Activated naive CD4-positive, alpha-beta T cell (primary cell): Measurements from ENCODE around the gene ANKS1A.

Experiments
- DNase-seq, 4 experiments: peaks; one replicate each; lab custom pipeline; 2025; lab: John Stamatoyannopoulos, UW

ANKS1A gene

DNA sequence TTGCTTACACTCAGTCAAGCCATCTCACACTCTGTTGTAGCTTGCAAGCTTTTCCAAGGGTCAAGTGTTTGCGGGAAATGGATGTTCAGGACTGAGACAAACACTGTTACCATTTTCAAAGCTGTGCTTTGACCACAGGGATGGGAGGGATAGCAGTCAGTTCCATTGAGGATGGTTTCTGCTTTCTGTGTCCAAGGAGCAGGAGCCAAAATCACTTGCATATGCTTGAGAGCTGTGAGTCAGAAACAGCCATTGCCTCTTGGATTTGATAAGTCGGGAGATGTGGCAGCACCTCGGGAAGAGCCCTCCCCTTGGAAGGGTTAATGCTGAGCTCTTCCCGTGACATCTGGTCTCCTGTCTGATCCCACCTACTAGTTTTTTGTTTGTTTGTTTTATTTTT, 166.8 kb downstream of the ANKS1A start:
- DNase-seq, result no peak

DNA sequence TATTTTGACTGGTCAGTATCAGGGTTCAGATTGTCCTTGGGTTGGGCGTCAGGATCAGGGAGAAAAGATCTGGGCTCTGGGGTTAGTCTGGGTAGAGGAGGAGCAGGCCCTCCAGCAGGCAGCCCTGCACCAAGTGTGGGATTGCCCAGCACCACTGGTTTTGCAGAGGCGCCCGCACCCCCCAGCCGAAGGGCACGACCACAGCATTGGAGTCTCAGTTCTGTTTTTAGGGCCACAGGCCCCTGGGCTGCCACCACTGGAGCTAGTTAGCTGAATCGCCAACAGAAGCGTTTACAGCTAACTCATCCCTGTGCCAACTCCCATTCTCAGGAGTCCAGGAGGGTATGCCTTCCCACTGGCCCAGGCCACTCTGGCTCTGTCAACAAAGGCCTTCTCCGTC, 167.9 kb downstream of the ANKS1A start:
- DNase-seq, result no peak

GRCh38 chr6:35057449-35058357, 168.6 kb downstream of the ANKS1A start:
- no peak for DNase-seq

DNA sequence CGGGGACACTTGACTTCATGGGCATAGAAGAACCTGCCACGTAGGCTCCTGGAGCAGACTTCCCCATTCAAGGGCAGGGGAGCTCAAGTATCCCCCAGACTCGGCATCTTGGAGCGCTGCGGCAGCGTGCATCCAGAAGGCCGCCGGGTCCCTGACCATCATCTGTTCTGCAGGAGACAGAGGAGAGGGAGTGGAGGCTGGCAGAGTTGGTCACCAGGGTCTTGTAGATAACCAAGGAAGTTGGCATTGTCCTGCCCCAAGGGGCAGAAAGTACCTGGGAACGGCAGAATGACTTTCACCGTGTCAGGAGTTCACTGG, 169.3 kb downstream of the ANKS1A start:
- no peak for DNase-seq

GRCh38 chr6:35058865-35059522, 169.9 kb downstream of the ANKS1A start:
- no peak for DNase-seq

DNA sequence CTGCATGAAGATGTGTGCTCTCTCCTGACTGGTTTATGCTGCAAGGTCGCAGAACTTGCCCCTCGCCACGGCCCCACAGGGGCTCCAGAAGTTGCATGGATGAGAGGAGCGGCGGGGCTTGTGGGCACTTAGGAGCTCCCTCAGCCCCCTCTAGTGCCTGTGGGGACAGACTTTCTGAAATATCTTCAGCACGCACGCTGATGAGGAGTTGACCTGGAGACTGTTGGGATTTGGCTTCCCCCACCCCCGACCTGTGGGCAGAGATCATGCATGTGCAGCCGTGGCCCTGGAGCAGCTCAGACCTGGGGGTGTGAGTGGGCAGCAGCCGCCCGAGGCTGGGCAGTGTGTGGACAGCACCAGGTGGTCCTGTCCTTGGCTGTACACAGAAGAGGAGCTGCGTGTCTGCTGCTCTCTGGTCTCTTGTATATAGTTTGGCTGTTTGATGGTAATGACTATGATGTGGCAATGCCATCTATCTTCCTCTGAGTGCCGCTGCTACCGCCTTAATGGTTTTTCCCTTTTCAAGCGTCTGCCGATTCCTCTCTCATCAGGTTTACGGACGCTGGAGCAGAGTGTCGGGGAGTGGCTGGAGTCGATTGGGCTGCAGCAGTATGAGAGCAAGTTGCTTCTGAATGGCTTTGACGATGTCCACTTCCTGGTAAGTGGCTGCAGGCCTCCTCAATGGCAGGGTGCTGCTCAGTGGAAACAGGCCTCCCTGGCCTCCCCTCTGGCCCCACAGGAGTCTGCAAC, 170.7 kb downstream of the ANKS1A start:
- no peak for DNase-seq

GRCh38 chr6:35061102-35061615, 172.1 kb downstream of the ANKS1A start:
- DNase-seq, result no peak

DNA sequence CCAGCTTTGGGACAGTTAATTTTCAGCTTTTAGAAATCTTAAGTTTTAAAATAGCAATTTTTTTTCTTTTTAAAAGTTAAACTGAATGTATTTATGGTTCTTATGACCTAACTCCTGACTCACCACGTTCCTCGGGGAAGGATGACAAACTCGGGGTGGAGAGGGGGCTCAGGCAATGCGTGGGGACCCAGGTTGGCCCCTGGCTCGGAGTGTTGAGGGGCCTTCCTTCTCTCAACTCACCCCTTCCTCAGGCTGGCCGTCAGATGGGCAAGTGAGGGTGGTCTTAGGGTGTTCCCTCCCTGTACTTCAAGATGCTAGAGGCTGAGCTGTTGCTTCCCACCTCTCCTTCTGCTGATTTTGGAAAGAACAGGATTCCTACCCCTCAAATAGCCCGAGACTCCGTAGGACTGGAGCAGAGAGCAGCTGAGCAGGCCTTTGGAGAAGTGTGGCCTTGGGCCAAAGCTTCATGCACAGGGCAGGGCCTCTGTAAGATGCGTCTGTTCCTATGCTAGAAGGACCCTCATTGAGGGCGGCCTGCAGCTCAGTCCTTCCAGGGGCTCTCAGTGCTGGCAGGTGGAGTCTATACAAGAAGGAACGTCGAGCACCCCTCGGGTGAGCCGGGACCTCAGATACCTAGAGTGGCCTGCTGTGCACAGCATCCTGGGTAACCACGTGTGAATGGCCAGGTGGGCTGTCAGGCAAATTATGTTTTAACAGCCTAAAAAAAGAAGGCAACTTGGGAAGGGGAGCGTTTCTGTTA, 172.8 kb downstream of the ANKS1A start:
- no peak for DNase-seq

DNA sequence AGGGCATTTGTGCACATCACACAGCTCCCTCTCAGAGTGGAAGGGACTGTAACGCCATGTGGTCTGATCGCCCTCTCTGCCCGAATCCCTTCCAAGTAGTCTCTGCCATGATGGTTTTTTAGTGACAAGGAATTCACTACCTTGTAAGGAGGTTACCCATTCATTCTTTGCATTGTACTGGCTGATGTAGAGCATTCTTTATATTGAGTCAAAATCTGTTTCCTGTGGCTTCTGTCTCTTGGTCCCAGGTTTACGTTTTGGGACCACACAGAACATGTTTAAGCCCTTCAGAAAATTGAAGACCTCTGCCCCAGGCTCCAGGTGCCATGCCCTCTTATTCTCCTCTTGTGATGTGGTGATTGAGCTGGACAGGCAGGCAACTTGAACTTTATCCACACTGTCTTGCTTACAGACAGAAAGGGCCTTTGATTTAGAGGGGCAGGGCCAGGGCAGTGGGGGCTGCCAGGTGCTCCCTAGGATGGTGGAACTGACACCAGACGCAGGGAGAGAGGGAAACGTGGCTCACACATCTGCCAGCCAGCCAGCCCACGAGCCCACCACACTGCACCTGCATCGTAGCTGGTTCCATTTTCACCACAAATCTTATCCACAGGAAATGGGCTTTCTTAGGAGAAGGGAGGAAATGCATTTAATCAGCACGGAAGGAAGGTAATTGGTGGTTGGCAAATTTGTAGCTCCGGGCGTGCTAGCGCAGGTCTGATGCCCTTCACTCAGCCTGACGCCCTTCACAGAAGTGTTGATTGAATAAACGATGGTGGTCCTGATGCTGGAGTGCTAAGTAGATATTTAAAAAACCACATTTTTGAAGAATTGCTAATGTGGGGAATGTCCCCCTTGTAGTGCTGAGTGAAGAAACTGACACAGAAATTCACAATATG, 173.9 kb downstream of the ANKS1A start:
- no peak for DNase-seq

GRCh38 chr6:35063701-35064280, 174.7 kb downstream of the ANKS1A start:
- no peak for DNase-seq

GRCh38 chr6:35064290-35064689, 175.2 kb downstream of the ANKS1A start:
- DNase-seq, result no peak

- DNase-seq, result no peak
Measured at GRCh38 chr6:35064757-35065440, 175.8 kb downstream of the ANKS1A start.

DNA sequence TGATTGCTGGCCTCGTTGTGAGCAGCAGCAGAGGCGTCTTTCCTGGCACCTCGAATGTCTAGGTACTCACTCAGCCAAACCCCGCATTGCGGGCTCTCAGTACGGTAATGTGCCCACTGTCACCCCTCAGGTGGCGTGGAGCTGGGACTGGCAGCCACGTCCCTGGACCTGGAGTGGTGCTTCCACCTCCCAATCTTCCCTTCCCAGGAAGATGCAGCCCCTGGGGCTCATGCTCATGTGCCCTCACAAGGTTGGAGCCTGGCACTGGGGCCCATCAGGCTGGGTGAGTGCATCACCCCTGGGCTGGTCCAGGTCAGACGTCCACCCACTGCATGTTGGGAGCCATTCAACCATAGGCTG, 176.4 kb downstream of the ANKS1A start:
- no peak for DNase-seq

DNA sequence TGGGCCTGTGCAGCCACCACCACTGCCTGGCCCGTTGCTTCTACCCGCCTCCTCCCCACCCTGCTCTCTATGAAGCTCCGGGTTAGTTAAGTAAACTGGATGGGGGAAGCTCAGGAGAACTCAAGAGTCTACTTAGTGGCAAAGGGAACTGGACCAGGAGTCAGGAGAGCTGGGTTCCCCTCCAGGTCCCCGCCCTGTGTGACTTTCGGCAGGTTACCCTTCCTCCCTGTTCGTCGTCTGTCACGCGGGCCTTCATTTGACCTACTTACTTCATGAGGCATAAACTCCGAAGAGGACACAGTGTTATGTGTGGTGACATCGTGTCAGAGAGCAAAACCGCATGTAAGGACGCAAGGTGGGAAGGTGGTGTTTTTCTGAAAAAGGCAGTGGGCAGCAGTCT, 176.8 kb downstream of the ANKS1A start:
- DNase-seq, result no peak

DNA sequence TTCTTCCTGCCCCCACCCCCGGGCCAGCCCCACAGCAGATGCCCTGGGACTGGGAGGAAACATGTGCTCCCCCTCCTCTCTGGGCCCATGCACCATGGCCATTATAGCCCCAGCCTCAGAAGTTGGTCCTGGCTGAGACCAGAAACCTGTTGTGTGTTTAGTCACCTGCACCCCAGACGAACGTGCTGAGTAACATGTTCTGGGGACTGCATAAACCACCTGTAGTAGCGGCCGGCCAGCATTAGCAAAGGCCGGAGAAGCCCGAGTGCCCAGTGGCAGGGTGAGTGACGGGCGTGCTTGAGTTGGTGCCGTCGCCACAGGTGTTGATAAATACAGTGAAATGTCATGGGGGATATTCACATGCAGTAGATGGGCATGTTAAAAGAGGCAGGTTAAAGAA, 178.2 kb downstream of the ANKS1A start:
- DNase-seq, result no peak

DNA sequence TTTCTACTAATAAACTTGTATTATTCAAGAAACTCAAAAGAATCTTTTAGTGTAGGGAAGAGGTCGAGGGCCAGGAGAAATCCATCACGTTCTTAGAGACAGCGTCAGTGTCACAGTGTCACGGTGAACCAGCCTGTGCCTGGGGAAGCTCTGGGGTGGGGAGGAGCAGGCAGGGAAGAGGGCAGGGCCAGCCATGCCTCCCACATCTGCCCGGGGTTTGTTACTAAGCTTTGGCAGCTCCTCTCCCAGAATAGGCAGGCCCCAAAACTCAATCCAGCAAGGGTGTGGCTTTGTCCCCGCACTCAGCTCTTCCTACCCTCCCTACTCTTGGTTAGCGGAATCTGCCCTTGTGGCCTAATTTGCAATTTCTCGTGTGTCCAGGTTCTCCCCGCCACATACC, 179.2 kb downstream of the ANKS1A start:
- no peak for DNase-seq

- DNase-seq, result no peak
Measured at GRCh38 chr6:35068644-35069043, 179.6 kb downstream of the ANKS1A start.

DNA sequence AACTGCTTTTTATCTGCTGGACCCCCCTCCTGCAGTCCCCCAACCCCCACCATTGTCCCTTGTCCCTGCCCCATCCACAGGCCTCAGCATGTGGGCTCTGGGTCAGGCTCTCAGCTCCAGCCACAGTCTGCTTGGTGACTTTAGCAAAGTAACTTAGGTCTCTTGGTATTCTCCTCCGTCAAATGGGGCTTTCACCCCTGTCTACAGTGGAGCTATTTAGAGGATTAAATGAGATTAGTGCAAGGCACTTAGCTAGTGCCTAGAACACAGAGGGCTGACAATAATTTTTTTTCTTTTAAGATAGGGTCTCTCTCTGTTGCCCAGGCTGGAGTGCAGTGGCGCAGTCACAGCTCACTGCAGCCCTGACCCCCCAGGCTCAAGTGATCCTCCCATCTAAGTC, 180.2 kb downstream of the ANKS1A start:
- DNase-seq, result no peak

DNA sequence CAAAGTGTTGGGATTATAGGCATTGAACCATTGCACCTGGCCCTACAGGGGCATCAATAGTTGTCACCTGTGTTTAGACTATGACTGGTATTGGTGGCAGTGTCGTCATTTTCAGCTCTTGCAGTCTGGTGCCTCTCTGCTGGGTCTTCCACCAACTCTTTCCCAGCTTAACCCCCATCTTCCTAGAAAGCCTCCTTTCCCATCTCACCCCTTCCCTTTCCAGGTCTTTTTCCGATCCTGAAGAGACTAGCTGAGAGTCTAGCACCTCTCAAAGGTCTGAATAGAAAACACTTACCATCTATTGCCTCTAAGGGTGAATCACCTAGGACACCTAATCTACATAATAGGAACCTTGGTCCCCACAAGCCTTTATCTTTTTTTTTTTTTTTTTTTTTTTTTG, 181.1 kb downstream of the ANKS1A start:
- DNase-seq, result no peak
